CD14-positive monocyte (primary cell): ENCODE results near the gene RFX6. TPM values are rescaled to one million over a fixed set of nuclear protein-coding genes. Genes with fewer than 3 reads are reported as not detected.

Experiments
- DNase-seq, 3 donors: peaks; one replicate each; pipeline ENCODE4 v3.0.0-alpha.2; 2011 to 2022
- H2AFZ ChIP-seq: 2 replicates; pipeline ENCODE4 v1.6.0; 2012; ENCODE audit warnings: mild to moderate bottlenecking, low read depth, low read length, inconsistent platforms; ENCODE audit not compliant: insufficient read depth, poor library complexity, severe bottlenecking
- H3K27ac ChIP-seq, 2 donors: 1 replicate in 1 of 2; 2 replicates in 1 of 2; pipeline ENCODE4 v1.5.1; 2012 to 2013; ENCODE audit warnings: low read length in 2 of 2, control low read depth in 1 of 2, inconsistent platforms in 1 of 2, low read depth in 1 of 2, mild to moderate bottlenecking in 1 of 2
- H3K27me3 ChIP-seq, 2 donors: one replicate each; pipeline versions ENCODE4 v1.6.0 to v1.6.1; 2011 to 2013; ENCODE audit warnings: low read length in 2 of 2; ENCODE audit not compliant: control insufficient read depth in 2 of 2, insufficient read depth in 2 of 2
- H3K36me3 ChIP-seq, 2 donors: replicated peaks in 1 of 2; 1 replicate in 1 of 2; 2 replicates in 1 of 2; pipeline versions ENCODE4 v1.5.1 to v1.6.1; 2012 to 2013; ENCODE audit warnings: low read length in 2 of 2, control low read depth in 1 of 2, inconsistent platforms in 1 of 2, mild to moderate bottlenecking in 1 of 2; ENCODE audit not compliant: insufficient read depth in 2 of 2, control insufficient read depth in 1 of 2
- H3K4me1 ChIP-seq, 2 donors: 1 replicate in 1 of 2; 2 replicates in 1 of 2; pipeline versions ENCODE4 v1.5.1 to v1.6.1; 2012 to 2013; ENCODE audit warnings: low read length in 2 of 2, control low read depth in 1 of 2, inconsistent platforms in 1 of 2, mild to moderate bottlenecking in 1 of 2, moderate library complexity in 1 of 2; ENCODE audit not compliant: insufficient read depth in 2 of 2, control insufficient read depth in 1 of 2
- H3K4me2 ChIP-seq: replicated peaks from 2 replicates; pipeline ENCODE3; 2012; ENCODE audit warnings: low read length, moderate library complexity, mild to moderate bottlenecking; ENCODE audit not compliant: poor library complexity, severe bottlenecking; ENCODE audit errors: extremely low read depth
- H3K4me3 ChIP-seq, 3 experiments: fragments of 200-600 bp in 1 of 3; sonication (generic) in 1 of 3; replicated peaks in 1 of 3; 1 replicate in 2 of 3; 2 replicates in 1 of 3; pipeline ENCODE4 v1.5.1; 2011 to 2013; ENCODE audit warnings: low read length in 3 of 3, mild to moderate bottlenecking in 3 of 3, control low read depth in 2 of 3, low read depth in 2 of 3, inconsistent platforms in 1 of 3, moderate library complexity in 1 of 3
- H3K79me2 ChIP-seq: 2 replicates; pipeline ENCODE4 v1.6.0; 2012; ENCODE audit warnings: mild to moderate bottlenecking, control low read depth, inconsistent platforms, low read length, moderate library complexity; ENCODE audit not compliant: insufficient read depth
- H3K9ac ChIP-seq: 2 replicates; pipeline ENCODE4 v1.6.0; 2017; ENCODE audit warnings: low read length, mild to moderate bottlenecking; ENCODE audit not compliant: insufficient read depth, poor library complexity, severe bottlenecking
- H3K9me3 ChIP-seq, 2 donors: replicated peaks in 1 of 2; 1 replicate in 1 of 2; 2 replicates in 1 of 2; pipeline versions ENCODE4 v1.5.1 to v1.6.1; 2012 to 2013; ENCODE audit warnings: low read length in 2 of 2, control low read depth in 1 of 2; ENCODE audit not compliant: control insufficient read depth in 1 of 2, insufficient read depth in 1 of 2
- H4K20me1 ChIP-seq: 2 replicates; pipeline ENCODE4 v1.6.0; 2012; ENCODE audit warnings: mild to moderate bottlenecking, low read length, control low read depth, moderate library complexity; ENCODE audit not compliant: insufficient read depth
- H3K27ac Mint-ChIP-seq, 7 donors: one replicate each; pipeline ENCODE4 v1.8.0; 2020; ENCODE audit warnings: mild to moderate bottlenecking in 7 of 7, mixed read lengths in 7 of 7, moderate library complexity in 6 of 7, inconsistent platforms in 2 of 7
- H3K27me3 Mint-ChIP-seq, 3 donors: one replicate each; pipeline ENCODE4 v1.8.0; 2021 to 2022; ENCODE audit warnings: low read depth in 3 of 3, mild to moderate bottlenecking in 3 of 3, mixed read lengths in 3 of 3, moderate library complexity in 3 of 3, inconsistent platforms in 1 of 3
- H3K36me3 Mint-ChIP-seq, 2 donors: one replicate each; pipeline ENCODE4 v1.8.0; 2020; ENCODE audit warnings: mixed read lengths in 2 of 2, inconsistent platforms in 1 of 2, mild to moderate bottlenecking in 1 of 2
- H3K4me1 Mint-ChIP-seq: one replicate; pipeline ENCODE4 v1.8.0; 2020; ENCODE audit warnings: mild to moderate bottlenecking, mixed read lengths
- H3K4me3 Mint-ChIP-seq, 2 donors: one replicate each; pipeline ENCODE4 v1.8.0; 2020; ENCODE audit warnings: mild to moderate bottlenecking in 2 of 2, mixed read lengths in 2 of 2, moderate library complexity in 1 of 2
- H3K9me3 Mint-ChIP-seq, 7 donors: one replicate each; pipeline ENCODE4 v1.8.0; 2020 to 2022; ENCODE audit warnings: mixed read lengths in 7 of 7, mild to moderate bottlenecking in 6 of 7, moderate library complexity in 6 of 7, inconsistent platforms in 2 of 7
- whole genome bisulfite sequencing: methylation state at CpG from one replicate; pipeline ENCODE4 v1.1.5; 2013; ENCODE audit warnings: missing lambda C conversion rate; ENCODE audit not compliant: insufficient coverage; 5-methylcytosine and 5-hydroxymethylcytosine counted together
- intact Hi-C, 2 donors: fragments of 100-400 bp; cut with micrococcal nuclease; formaldehyde crosslinking; loops; one replicate each; pipeline versions ENCODE4 v1.15.0 to v1.15.1; 2023
- polyA plus RNA-seq, 3 donors: library from polyadenylated mRNA; depleted of rRNA in 1 of 3; unstranded in 2 of 3; stranded (reverse) in 1 of 3; fragments of 300-500 nt in 2 of 3; fragments of >200 nt in 1 of 3; fragmentation: Illumina TruSeq in 2 of 3; gene quantifications; 1 replicate in 2 of 3; 2 replicates in 1 of 3; pipeline ENCODE4 v1.2.3, GENCODE V29; 2012 to 2021
- TF ChIP-seq, protein P1 (sequence below): fragments of 200-600 bp; IDR thresholded peaks from one replicate; pipeline ENCODE4 v1.8.0; 2022; ENCODE audit warnings: antibody characterized with exemption, mild to moderate bottlenecking

RFX6 gene
- polyA plus RNA-seq, 3 donors: not detected

DNA sequence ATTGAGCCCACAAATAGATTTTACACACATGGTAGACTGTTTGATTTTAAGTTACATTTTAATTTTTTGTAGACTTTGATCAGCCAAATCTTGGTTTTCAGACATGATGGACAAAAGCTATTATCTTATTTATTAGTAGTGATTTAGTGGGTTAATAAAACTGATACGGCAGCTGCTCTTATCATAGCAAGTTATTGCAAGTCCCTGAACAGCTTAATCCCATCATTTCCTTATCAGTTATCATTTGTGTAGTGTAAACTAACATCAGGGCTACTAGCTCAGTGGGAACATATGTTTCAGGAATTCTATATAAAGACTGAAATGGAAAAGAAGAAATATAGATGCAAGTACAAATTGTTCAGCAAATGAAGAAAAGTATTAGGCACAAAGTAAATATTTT lies 10.9 kb downstream of the RFX6 start:
- Histone ChIP-seq H3K9me3 (no peaks in the 10 kb centered on the region), H3K9ac (no peak overlapping the region), H3K4me3 (no peak overlapping the region), H3K27ac (no peak overlapping the region), H4K20me1 (no peaks in the 10 kb centered on the region), H3K4me2 (no peak overlapping the region), H2AFZ (no peak overlapping the region), H3K27me3 (peaks cover 0 to 4% of the 10 kb centered on the region in 2 donors), H3K4me1 (no peaks in the 10 kb centered on the region), H3K36me3 (no peaks in the 10 kb centered on the region), H3K79me2 (no peaks in the 10 kb centered on the region)
- WGBS: no CpG with 5 or more reads among the region's 1 CpG
- H3K36me3 Mint-ChIP-seq: no peaks in the 10 kb centered on the region
- intact Hi-C loops: no loop called here
- TF ChIP-seq, protein P1, sequence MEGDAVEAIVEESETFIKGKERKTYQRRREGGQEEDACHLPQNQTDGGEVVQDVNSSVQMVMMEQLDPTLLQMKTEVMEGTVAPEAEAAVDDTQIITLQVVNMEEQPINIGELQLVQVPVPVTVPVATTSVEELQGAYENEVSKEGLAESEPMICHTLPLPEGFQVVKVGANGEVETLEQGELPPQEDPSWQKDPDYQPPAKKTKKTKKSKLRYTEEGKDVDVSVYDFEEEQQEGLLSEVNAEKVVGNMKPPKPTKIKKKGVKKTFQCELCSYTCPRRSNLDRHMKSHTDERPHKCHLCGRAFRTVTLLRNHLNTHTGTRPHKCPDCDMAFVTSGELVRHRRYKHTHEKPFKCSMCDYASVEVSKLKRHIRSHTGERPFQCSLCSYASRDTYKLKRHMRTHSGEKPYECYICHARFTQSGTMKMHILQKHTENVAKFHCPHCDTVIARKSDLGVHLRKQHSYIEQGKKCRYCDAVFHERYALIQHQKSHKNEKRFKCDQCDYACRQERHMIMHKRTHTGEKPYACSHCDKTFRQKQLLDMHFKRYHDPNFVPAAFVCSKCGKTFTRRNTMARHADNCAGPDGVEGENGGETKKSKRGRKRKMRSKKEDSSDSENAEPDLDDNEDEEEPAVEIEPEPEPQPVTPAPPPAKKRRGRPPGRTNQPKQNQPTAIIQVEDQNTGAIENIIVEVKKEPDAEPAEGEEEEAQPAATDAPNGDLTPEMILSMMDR: no peak
- H3K27me3 Mint-ChIP-seq: peaks cover 0 to 9% (median 0%) of the 10 kb centered on the region in 3 donors
- H3K4me1 Mint-ChIP-seq: no peaks in the 10 kb centered on the region
- H3K27ac Mint-ChIP-seq: no peak overlapping the region
- no peak for DNase-seq
- H3K9me3 Mint-ChIP-seq: no peaks in the 10 kb centered on the region
- H3K4me3 Mint-ChIP-seq: no peak overlapping the region

DNA sequence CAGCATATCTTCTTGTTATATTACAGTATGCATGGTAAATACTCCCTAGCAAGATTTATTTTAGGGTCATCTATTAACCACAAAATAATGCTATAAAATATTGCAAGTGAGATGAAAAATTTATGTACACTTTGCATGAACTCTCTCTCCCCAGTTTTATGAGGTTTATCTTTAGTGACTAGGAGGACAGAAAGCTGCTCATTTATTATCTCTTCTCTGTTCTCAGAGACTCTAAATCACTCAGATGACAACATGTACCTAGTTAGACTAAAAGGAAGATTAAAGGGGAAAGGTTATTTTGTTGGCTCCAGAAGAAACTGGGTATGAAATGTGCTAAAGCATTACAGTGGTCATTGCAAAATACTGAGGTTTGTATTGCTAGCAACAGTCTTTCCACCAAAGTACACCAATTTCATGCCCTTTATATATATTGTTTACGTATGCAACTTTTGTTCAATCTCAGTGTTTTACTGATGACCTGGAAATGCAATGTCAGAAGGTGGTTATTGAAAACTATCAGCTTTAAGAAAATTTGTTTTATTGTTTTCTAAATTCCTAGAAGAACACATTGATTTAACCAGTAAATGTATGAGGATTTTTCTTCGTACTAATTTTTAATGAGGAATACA lies 11.8 kb downstream of the RFX6 start:
- no peaks in the 10 kb centered on the region for H3K36me3 ChIP-seq
- Mint-ChIP-seq H3K36me3 (no peaks in the 10 kb centered on the region), H3K4me3 (no peak overlapping the region), H3K4me1 (no peaks in the 10 kb centered on the region), H3K9me3 (no peaks in the 10 kb centered on the region), H3K27ac (no peak overlapping the region), H3K27me3 (peaks cover 0 to 5% (median 0%) of the 10 kb centered on the region in 3 donors)
- H3K27ac ChIP-seq: no peak overlapping the region
- no peak overlapping the region for H2AFZ ChIP-seq
- H3K27me3 ChIP-seq: no peaks in the 10 kb centered on the region
- H3K4me3 ChIP-seq: no peak overlapping the region
- H3K9me3 ChIP-seq: no peaks in the 10 kb centered on the region
- no CpG with 5 or more reads among the region's 2 CpGs for WGBS
- intact Hi-C loops: no loop called here
- H3K4me1 ChIP-seq: no peaks in the 10 kb centered on the region
- no peak for DNase-seq
- TF ChIP-seq, protein P1: no peak
- H3K4me2 ChIP-seq: no peak overlapping the region
- H3K9ac ChIP-seq: no peak overlapping the region
- no peaks in the 10 kb centered on the region for H3K79me2 ChIP-seq
- no peaks in the 10 kb centered on the region for H4K20me1 ChIP-seq
